ENCODE measurements around the gene HCRTR1. TPM values are rescaled to one million over a fixed set of nuclear protein-coding genes. Genes with fewer than 3 reads are reported as not detected.

HCRTR1 gene
- total RNA-seq, 1 donor from 2014 or later, result 1.1 TPM

GRCh38 chr1:31667065-31667785, 49.7 kb downstream of the HCRTR1 start:
- DNase-seq, result no peak

DNA sequence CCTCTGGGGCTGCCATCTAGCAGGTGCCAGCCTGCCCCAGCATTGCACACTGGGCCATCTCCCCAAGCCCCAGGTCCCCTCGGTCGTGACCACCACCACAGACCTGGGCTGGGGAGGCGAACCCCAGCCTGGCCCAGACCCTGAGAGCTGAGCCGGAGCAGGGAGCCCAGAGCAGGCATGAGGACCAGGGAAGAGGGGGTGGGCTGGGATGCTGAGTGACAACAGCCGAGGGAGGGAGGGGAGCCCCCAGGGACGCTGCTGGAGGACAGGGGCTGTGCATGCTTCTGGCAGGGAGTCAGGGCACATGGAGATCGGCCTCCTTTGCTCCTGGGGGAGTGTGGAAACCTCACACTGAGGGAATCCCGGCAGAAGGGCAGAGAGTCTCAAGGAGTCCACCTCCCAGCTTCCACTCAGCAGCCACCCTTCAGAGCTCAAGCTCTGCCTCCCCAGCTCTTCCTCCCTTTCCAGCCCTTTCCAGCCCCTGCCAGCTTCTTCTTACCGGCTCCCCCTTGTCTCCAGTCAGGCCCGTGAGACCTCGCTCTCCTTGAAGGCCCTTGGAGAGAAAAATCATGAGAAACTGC, 50.9 kb downstream of the HCRTR1 start:
- DNase-seq, result no peak

- DNase-seq, result no peak
Observed at GRCh38 chr1:31669433-31669785, 51.9 kb downstream of the HCRTR1 start.

DNA sequence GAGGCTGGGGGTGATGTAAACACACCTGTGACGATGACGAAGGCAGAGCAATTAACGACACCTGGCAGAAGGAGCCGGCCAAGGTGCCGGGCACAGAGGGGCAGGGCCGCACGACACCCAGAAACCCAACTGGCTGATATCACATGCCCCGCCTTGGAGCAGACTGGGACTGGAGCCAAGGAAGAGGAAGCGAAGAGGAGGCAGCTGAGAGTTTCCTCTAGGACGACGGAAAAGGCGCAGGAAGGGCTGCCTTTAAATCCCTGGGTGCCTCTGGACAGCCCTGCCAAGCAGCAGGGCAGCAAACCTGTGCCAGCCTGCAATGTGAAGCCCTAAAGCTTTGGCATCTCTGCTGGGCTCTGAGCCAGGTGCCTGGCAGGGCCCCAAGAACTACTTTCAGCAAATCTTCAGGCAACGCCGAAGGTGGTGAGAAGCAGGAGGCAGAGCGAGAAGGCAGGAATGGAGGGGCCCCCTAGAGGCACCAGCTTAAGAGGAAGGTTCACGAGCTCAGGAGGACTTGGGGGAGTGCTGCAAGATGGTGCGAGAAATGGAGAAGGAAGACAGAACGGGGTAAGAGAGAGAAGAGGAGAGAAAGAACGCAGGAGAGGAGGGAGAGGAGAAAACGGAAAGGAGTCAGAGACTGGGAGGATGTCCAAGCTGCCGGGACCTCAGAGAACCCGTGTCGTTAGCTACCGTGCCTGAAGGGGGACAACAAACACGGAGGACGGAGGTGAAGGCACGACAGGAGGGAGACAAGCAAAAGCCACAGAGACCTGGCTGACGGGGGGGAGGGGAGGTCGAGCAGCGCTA, 52.5 kb downstream of the HCRTR1 start:
- DNase-seq, result peak; percentile 76

DNA sequence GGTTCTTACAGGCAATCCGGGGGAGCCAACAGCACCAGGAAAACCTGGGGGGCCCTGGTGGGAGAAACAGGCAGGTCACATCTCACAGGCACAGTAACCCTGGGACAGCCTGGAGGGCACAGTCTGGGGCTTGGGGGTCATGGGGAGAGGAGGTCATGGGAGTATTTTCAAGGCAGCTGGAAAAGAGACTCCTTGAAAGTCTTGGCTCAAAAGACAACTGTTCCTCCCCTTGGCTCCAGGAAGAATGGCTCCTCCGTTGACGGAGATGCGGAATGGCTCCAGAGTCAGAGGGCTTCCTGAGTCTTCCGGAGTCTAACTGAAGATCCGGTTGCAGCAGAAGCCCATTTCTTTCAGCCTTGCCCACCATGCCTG, 53.1 kb downstream of the HCRTR1 start:
- no peak for DNase-seq

GRCh38 chr1:31671147-31671546, 53.7 kb downstream of the HCRTR1 start:
- DNase-seq, result no peak

DNA sequence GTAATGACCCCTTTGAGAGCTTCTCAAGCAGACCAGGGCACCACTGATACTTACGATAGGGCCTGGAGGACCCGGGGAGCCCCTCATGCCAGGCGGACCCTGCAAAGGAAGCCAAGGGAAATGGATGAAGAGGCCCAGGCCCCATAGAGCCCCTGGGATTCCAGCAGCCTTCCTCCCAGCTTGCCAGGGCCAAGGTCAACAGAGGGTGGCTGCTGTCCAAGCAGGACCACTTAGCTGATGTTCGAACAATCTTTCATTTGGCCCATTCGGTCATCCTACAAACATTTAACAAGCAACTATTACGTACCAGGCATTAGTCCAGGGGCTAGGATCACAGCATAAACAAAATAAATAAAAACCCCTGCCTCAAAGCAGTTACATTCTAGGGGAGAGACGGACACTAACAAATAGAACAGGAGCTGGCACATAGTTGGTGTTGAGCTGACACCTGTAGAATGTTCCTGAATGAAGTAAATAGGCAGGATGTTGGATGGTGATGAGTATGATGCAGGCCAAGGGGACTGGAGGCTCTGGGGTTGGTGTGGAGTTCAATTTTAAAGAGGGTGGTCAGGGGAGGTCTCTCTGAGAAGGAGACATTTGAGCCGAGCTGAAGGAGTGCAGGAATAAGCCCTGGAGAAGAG, 54.2 kb downstream of the HCRTR1 start:
- DNase-seq, result no peak

DNA sequence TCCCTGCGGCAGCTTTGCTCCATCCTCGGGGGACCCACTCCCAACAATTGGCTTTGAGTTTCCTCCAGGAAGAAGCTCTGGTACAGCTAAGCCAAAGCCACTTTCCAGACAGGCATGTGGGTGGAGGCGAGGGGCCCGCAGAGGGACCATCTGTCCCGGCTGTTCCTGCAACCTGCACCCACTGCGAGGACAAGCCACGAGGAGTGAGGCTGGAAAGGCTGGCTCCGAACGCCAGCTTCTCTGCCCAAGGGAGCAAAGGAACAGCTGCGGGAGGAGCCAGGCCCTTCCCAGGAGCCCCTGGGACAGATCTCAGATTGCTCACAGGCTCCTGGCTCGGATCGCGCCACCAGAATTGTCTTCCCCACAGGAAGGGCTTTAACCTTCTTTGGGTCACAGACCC, 55.5 kb downstream of the HCRTR1 start:
- DNase-seq, result peak; percentile 60

DNA sequence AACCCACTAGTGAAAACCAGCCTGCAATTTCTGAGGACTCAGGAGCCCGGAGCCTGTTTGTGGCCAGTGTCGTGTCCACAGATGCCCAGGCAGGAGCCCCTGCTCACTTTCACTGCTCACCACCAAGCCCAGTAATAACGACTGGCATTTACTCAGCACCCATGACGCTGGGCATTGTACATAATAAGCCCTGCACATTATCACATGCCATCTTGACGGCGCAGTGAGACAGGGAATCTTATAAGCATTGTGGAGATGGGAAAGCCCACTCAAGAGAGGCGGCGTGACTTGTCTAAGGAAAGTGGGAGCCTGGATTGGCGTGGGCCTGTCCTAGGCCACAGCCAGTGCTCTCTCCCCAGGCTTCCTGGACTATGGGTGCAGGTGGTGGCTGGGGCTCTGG, 55.9 kb downstream of the HCRTR1 start:
- DNase-seq, result no peak

DNA sequence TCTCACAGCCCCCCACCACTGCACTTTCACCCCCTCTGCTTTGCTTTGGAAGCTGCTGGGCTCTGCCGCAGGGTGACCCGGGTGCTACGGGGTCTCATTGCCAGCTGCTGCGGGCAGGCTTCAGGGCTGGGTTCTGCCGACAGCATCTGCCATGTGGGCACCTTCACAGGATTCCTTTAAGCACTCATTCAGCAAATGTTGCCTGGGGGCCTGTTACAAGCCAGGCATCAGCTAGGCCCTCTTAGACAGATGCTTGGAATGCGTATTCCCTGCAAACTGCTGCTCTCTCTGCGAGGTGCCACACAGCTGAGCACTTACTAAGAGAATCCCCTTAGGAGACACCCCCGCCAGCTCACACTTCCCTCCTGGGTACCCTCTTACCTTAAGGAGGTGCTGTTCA, 57.1 kb downstream of the HCRTR1 start:
- DNase-seq, result no peak

GRCh38 chr1:31675161-31675560, 57.7 kb downstream of the HCRTR1 start:
- DNase-seq, result no peak

DNA sequence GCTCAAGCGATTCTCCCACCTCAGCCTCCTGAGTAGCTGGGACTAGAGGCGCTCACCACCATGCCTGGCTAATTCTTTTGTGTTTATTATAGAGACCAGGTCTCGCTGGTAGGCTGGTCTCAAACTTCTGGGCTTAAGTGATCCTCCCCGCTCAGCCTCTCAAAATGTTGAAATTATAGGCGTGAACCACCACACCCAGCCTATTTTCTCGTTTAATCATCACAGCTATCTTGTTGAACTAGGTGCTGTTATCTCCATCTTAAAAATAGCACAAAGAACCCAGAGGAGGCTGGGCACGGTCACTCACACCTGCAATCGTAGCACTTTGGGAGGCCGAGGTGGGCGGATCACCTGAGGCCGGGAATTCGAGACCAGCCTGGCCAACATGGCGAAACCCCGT, 58.3 kb downstream of the HCRTR1 start:
- no peak for DNase-seq

Other genes starting within 250 kb of the HCRTR1 start
- 93.1 TPM for gene FABP3, start 244.6 kb upstream of the HCRTR1 start, total RNA-seq
- 1.7 TPM for gene SERINC2, start 204.5 kb upstream of the HCRTR1 start, total RNA-seq
- gene TINAGL1, start 41.2 kb upstream of the HCRTR1 start, total RNA-seq, result 2.8 TPM
- 53.5 TPM for gene PEF1, start 27.2 kb downstream of the HCRTR1 start, total RNA-seq
- gene COL16A1, start 86.3 kb downstream of the HCRTR1 start, total RNA-seq, result 5.8 TPM
- gene ADGRB2, start 146.7 kb downstream of the HCRTR1 start, total RNA-seq, result 75.0 TPM
- gene SPOCD1, start 198.3 kb downstream of the HCRTR1 start, total RNA-seq, result not detected

All from occipital lobe (tissue), 2 donors.